Activated T-cell treated with anti-CD3 and anti-CD28 coated beads for 48 hours (primary cell): ENCODE data around the gene TACO1.

Experiments used
- DNase-seq: peaks from one replicate; pipeline ENCODE4 v3.0.0-alpha.2; 2020; ENCODE audit warnings: low read depth

Gene TACO1

DNA sequence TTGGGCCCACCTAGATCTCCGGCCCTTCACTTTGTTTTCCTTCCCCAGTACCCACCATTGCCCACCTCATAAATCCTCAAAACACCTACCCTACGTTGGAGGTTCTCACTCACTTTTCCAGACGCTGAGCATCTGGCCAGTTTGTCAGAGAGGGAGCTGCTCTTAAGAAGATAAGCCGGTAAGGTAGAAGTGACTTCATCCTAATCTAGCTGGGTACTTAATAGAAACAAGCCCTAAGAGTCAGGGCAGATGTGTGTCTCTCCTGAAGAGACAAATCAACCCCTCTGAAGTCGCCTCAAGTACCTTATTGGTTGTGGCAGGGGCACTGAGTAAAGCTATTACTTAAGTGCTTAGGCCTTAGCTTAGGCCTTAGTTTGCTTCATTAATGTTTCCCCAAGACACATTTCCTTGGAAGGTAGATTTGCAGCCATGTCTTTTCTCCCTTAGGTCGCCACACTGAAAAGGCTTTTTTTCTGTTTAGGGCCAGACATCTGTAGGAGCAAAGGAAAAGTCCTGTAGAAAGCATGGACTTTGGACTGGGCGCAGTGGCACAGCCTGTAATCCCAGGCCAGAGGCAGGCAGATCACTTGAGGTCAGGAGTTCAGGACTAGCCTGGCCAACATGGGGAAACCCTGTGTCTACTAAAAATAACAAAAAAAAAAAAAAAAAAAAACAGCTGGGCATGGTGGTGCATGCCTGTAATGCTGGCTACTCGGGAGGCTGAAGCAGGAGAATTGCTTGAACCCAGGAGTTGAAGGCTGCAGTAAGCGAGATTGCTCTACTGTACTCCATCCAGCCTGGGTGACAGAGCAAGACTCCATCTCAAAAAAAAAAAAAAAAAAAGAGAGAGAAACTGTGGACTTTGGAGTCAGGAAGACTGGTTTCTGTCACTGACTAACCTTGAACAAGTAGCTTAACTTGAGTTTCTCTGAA lies 1.0 kb downstream of the TACO1 start:
- no peak for DNase-seq

DNA sequence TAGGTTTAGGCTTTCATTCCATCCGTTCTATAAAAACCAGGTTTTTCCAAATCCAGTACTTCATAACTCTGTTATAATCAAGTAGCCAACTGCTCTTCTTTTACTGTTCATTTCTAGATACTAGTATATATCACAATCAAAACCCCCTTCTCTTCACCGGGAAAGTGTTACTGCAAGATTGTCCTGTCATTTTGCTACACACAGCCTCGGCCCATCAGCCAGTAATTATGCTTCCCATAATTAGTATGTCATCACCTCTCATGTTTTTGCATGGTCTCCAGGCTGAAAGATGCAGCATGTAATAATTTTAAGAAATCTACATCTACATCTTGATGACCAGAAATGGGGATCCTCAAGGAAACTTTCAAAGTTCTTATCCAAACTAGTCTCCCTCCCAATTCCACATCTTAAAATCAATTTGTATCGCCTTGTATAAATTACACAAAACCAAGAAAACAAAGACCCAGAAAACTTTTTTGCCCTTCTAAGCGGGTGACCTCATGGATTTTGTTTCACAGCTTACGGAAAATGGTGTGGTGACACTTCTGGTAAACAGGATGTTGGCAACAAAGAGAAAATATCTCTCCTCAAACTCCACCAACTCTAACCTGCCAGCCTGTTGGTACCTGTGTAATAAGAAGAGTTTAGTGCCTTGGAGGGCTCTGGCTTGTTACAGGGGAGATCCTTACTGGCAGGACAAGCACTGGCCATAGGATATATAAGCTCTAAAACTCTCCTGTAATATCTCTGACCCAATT lies 9.3 kb downstream of the TACO1 start:
- no peak for DNase-seq

GRCh38 chr17:63610854-63611253 lies 10.2 kb downstream of the TACO1 start:
- DNase-seq: no peak

- no peak for DNase-seq
Measured at GRCh38 chr17:63611354-63611753, 10.7 kb downstream of the TACO1 start.

- DNase-seq: no peak
Measured at GRCh38 chr17:63613663-63614062, 13.0 kb downstream of the TACO1 start.

GRCh38 chr17:63621229-63621683 lies 20.6 kb downstream of the TACO1 start:
- no peak for DNase-seq

- DNase-seq: peak; percentile 93
Measured at GRCh38 chr17:63621684-63622573, 21.2 kb downstream of the TACO1 start, which contains the start of gene MAP3K3. Gene MAP3K3 (plus strand): TSS chr17:63622417. CDS start chr17:63622760, 343 bp downstream.

DNA sequence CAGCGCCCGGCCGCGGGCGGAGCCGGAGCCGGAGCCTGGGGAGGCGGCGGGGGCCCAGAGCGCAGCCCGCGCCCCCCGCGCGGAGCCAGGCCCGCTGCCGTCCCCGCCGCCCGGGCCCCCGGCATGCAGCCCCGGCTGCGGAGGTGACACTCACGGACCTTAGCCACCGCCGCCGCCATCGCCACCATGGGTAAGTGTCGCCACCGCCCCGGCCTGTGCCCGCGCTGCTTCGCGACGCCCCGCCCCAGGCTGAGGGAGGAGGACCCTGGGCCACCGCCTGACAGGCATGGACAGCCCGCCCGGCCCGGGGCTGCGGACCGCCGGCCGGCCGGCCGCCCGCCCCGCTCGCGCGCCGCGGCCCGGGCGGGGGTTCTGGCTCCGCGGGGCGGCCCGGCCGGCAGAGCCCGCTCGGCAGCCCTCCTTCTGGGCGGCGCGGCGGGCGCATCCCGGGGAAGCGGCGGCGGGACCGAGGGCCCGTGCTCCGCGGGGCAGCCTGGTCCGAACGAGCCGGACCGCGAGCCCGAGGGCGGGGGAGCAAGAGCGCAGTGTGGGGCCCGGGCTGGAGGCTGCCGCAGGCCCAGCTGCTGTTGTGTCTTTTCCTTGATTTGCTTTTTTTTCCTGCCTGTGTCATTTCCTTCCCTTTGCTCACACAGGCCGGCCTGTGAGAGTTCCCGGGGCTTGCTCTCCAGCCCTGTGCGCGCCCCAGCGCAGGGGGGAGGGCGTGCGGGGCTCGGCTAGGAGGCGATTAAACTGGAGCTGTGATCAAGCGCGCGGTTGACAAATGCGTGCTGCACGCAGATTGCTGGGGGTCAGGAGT lies 22.1 kb downstream of the TACO1 start:
- DNase-seq: peak; percentile 59

- no peak for DNase-seq
Measured at GRCh38 chr17:63623786-63624530, 23.3 kb downstream of the TACO1 start.

DNA sequence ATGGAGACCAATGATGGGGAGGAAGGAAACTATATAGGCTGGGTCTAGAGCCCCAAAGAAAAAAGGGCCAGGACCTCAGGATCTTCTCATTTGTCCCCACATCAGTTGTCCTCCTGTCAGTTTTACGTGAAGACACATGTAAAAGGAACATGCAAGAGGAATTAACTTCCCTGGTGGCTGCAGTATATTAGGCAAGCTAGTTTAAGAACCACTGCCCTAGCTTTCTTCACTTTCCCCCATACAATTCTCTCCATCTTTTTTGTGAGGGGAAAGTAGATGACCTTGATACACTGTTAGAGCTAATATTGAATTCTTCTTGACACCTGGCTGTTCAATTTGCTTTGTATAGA lies 23.8 kb downstream of the TACO1 start:
- no peak for DNase-seq

DNA sequence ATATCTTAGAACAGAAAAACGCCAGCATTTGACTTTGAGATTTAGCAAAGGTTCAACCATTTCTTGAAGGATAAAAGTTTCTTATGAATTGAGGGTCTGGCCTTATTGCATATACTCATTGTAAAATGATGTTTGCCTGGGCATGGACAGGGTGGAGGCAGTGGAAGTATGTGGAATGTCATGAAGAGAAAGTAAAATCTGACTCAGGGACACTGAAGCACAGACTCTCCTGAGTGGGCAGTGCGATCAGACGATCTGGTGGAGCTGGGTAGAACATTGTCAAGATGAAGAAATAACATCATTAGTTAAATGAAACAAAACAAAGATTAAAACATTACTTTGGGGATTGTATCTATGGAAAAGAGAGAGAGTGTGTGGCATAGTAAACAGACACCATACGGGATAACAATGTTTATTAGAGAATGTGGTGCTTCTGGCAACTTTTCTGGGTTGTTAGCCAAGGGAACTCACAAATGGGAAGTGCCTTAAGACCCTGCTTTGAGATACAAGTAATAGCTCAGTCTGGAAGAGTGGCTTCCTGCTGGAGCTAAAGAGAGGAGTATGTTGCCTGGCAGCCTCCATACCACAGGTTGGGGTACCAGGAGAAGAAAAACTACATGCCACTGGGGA lies 26.0 kb downstream of the TACO1 start:
- no peak for DNase-seq

GRCh38 chr17:63629627-63630026 lies 28.9 kb downstream of the TACO1 start:
- no peak for DNase-seq

- no peak for DNase-seq
Measured at GRCh38 chr17:63631062-63631461, 30.4 kb downstream of the TACO1 start.

GRCh38 chr17:63631626-63632025 lies 30.9 kb downstream of the TACO1 start:
- DNase-seq: no peak

- no peak for DNase-seq
Measured at GRCh38 chr17:63633742-63634141, 33.0 kb downstream of the TACO1 start.

DNA sequence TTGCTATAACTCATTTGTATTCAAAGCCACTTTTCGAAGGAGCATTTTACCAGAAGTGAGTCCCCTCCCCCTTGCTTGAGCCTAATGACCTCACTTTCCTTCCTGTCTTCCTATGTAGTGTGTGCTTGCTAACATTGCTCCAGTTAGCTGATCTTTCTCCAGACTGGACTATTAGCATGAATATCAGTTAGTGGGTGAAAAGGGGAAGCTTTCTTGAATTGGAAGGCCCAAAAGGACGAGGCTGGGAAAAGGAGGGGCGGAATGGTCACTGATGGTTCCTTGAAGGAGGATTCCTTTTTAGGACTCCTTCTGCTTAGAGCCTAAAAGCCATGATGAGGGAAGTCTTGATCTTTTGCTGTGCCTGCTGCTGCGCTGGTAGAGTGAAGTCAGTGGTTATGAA lies 33.5 kb downstream of the TACO1 start:
- no peak for DNase-seq

DNA sequence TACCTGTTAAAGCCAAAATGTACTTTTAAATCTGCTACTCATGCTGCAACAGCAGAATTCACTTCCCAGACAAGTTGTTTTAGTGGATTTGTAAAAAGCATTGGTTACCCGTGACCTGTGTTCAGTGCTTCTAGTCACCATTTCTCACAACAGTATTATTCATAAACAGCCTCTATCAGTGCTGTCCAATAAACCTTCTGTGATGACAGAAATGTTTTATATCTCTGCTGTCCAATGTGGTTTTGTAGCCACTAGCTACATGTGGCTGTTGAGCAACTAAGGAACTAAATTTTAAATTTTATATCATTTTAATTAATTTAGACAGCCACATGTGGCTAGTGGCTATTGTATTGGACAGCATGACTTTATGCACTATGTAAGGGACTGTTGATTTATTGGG lies 34.1 kb downstream of the TACO1 start:
- no peak for DNase-seq

- no peak for DNase-seq
Measured at GRCh38 chr17:63635290-63635689, 34.6 kb downstream of the TACO1 start.

DNA sequence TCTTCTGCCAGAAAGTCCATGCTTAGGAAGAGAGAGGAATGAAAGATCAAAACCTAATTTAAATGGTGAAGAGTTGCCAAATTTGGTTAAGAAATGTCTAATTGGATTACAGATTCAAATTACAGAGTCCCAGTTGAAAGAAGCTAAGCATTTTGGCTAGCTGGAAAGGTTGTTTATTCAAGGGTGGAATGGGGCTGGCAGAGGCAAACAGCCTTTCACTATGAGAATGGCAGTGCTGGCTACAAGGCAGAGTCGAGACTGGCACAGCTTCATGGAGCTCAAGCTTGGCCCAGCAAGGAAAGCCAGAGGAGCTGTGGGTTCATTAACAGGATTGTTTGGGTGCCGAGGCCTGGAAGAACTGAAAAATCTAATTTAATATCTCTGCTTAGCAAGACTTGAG lies 35.1 kb downstream of the TACO1 start:
- DNase-seq: no peak

DNA sequence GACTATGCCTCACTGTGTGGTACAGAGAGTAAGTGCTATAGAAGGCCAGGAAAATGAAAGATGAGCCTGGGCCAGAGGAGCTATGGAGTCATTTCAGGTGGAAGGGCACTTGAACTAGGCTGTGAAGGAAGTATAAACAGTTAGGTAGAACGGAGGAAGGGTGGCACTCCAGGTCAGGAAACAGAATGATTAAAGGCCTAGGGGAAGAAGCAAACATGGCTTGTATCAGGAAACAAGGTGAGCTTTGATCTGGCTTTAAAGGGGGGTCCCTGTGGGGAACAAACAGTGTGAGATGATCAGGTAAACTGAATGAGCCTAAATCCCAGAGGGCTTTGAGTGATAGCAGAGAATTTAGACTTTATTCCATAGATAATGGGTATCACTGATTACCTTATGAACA lies 38.4 kb downstream of the TACO1 start:
- no peak for DNase-seq
